ENCODE data around the gene IFT122.

DNA sequence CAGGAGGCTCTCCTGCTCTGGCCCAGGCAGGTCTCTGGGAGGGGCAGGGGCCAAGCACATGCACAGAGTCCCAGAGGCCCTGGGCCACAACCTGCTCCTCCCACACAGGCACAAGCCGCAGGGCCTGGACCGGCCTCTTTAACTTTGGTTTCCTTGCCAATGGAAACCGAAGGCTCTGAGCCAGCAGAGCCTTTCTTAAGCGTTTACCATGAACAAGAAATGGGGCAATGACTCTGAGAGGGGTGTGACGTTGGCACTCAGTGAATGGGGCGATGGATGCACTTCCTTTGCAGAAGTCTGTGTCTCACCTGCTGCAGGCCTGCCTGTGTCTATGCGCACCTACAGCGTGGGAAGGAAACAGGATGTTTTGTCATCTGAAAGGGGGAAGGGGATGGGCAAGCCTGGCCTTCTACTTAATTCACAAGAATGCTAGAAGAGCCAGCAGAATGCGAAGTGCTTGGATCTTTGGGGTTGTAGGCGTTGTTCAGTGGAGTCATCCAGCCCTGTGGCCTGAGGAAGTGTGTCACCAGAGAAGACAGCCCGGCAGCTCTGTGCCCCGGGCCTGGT, 41.8 kb downstream of the IFT122 start:
- TF ChIP-seq TAF1 (IDR thresholded peaks at IDR 0.05; ENCODE audit: low read depth, low read length), result no peak
- no peak for TF ChIP-seq POLR2A (IDR thresholded peaks at IDR 0.05; ENCODE audit: low read depth, low read length)
- no peak for TF ChIP-seq POLR2AphosphoS5 (IDR thresholded peaks at IDR 0.05; ENCODE audit: low read depth, low read length)
- TF ChIP-seq SPI1 (IDR thresholded peaks at IDR 0.05; ENCODE audit: low read depth, low read length), result no peak
- TF ChIP-seq PAX5 (IDR thresholded peaks at IDR 0.05; ENCODE audit: insufficient read depth, low read length, severe bottlenecking), result no peak

Data from GM12891 (cell line).